Dedifferentiated amniotic fluid mesenchymal stem cell (primary cell): ENCODE results near the gene PDS5A.
"Not testable (repeated sequence)": the region's sequence is repeated elsewhere in the genome, so short reads cannot be mapped to it uniquely, and the experiment has no call there.

Experiments used
- DNase-seq: peaks from one replicate; pipeline ENCODE4 v3.0.0-alpha.2; 2016; ENCODE audit errors: extremely low spot score

Gene PDS5A

DNA sequence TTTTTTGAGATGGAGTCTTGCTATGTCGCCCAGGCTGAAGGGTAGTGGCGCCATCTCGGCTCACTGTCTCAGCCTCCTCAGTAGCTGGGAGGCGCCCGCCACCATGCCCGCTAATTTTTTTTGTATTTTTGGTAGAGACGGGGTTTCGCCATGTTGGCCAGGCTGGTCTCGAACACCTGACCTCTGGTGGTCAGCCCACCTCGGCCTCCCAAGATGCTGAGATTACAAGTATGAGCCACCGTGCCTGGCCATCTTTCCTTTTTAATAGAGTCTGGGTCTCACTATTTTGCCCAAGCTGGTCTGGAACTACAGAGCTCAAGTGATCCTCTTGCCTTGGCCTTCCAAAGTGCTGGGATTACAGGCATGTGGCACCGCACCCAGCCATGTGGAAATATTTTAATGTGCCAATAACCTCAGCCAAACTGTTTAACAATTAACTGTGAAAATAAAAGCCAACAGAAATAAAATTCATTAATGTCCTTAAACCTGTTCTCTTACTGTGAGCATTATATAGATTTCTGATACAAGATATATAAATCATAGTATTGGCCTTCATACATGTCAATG, 16.3 kb downstream of the PDS5A start:
- no peak for DNase-seq

DNA sequence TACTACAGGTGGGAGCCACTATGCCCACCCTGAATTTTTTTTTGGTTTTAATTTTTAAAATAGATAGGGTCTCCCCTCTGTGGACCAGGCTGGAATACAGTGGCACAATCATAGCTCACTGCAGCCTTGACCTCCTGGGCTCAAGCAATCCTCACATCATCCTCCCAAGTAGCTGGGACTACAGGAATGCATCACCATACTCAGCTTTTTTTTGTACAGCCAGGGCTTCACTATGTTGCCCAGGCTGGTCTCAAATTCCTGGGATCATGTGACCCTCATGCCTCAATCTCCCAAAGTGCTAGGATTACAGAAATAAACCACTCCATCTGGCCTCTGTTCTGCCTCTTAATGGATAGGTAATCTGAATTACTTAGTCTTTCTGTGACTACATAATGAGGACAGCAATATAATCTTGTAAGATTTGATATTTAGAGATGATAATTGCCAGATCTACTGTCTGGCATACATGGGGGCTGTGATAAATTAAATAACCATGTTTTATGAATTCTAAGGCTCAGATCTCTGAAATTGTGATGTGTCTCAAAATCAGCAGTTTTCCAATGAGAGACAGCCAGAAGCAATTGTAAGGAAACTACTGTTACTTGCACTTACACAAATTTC, 26.7 kb downstream of the PDS5A start:
- no peak for DNase-seq

DNA sequence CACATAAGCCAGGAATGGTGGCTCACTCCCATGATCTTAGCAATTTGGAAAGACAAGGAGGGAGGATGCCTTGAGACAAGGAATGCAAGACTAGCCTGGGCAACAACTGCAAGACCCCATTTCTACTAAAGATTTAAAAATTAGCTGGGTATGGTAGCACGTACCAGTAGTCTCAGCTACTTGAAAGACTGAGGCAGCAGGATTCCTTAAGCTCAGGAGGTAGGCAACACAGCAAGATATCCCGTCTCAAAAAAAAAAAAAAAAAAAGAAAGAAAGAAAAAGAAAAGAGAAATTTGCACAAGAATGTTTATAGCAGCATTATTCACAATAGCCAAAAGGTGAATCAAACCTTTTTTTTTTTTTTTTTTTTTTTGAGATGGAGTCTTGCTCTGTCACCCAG, 29.7 kb downstream of the PDS5A start:
- DNase-seq, result no peak

DNA sequence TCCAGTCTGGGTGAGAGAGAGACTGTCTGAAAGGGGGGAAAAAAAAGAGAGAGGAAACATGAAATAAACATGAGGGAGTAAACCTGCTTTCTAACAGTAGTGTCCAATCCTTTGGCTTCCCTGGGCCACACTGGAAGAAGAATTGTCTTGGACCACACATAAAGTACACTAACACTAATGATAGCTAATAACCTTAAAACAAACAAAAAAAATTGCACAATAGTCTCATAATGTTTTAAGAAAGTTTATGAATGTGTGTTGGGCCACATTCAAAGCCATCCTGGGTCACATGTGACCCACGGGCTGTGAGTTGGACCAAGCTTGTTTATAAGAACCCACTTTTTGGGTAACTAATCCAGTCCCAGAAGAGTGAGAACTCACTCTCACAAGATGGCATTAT, 30.3 kb downstream of the PDS5A start:
- DNase-seq, result no peak

DNA sequence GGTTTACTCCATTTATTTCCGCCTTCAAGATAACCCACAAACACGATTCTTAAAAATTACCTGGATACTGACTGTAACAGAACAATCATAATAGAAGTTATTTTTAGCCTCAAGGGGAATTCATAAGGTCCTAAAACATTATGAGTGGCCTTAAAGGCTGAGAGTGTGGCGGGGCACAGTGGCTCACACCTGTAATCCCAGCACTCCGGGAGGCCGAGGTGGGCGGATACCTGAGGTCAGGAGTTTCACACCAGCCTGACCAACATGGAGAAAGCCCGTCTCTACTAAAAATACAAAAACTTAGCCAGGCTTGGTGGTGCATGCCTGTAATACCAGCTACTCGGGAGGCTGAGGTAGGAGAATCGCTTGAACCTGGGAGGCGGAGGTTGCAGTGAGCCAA, 33.5 kb downstream of the PDS5A start:
- not testable (repeated sequence) for DNase-seq

DNA sequence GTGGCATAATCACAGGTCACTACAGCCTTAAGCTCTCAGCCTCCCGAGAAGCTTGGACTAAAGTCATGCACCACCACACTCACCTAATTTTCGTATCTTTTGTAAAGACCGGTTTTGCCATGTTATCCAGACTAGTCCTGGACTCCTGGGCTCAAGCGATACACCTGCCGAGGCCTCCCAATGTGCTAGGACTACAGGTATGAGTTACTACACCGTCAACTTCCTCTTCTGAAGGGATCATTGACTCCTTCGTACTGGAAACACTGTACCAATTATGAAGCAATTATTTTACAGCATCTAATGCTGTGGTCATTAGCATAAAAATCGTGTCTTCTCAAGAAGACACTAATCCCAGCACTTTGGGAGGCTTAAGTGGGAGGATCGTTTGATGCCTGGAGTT, 35.2 kb downstream of the PDS5A start:
- DNase-seq, result no peak

DNA sequence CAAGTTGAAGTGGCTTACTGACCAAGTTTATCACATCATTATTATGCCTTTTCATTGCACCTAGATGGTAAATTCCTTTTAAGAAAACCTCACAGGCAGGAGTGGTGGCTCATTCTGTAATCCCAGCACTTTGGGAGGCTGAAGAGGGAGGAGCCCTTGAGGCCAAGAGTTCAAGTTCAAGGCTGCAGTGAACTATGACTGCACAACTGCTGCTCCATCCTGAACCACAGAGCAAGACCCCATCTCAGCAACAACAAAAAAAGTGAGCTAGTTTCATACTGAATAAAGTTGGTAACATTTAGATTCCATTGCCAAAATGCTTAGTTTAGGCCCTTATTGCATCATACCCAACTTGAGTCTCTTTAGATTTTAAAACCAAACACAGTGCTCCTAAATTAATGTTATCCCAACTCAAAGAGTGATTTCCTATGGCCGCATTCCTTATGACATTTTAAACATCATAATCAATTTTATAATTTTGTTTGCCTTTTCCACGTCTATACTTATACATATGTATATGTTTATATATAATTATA, 36.0 kb downstream of the PDS5A start:
- DNase-seq, result no peak

DNA sequence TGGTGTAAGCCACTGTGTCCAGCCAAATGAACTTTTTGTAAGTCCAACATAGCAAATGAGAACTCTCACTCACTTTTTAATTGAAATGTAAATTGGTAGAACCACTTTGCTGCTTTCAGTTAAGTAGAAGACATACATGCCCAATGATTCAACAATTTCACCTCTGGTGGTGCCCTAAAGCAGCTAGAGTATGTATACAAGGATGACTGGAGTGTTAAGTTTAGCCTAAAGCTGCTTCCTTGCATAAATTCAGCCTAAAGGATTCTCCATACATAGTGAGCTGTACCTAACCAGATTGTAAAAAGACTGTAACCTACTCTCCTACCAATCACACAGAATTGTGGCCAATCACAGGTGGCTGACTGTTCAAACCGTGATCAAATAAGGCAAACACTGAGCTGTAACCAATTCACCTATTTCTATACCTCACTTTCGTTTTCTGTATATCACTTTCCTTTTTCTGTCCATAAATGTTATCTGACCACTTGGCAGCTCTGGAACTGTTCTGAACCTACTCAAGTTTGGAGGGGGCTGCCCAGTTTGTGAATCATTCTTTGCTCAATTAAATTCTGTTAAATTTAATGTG, 39.9 kb downstream of the PDS5A start:
- no peak for DNase-seq

DNA sequence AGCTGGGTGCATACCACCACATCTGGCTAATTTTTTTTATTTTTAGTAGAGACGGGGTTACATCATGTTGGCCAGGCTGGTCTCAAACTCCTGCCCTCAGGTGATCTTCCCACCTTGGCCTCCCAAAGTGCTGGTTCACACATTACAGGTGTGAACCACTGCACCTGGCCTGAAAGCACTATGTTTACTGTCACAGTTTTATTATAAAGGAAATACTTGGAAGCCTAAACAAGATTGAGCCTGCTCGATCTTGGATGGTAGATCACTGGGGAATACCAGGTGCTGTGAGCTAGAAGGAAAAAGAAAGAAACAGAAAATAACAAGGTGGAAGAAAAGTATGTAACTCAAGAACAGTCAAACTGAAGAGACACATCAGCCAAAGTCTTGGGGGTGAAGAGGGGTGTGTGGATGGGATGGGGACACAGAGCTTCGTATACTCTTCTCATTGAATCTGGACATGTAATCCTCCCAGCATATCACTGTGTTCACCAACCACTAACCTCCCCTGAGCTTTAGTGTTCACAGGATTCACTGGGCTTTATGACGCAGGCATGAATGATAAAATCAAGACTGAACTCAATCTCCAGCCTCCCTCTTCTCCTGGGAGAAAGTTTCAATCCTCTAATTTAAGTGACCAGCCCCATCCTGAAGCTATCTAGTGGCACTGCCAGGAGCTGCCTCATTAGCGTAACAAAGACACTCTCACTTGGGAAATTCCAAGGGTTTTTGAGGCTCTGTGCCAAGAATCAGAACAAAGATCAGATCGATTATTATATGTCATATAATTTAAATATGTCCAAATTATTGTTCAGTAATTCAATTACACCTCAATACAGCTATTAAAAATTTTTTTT, 40.9 kb downstream of the PDS5A start:
- DNase-seq, result no peak

DNA sequence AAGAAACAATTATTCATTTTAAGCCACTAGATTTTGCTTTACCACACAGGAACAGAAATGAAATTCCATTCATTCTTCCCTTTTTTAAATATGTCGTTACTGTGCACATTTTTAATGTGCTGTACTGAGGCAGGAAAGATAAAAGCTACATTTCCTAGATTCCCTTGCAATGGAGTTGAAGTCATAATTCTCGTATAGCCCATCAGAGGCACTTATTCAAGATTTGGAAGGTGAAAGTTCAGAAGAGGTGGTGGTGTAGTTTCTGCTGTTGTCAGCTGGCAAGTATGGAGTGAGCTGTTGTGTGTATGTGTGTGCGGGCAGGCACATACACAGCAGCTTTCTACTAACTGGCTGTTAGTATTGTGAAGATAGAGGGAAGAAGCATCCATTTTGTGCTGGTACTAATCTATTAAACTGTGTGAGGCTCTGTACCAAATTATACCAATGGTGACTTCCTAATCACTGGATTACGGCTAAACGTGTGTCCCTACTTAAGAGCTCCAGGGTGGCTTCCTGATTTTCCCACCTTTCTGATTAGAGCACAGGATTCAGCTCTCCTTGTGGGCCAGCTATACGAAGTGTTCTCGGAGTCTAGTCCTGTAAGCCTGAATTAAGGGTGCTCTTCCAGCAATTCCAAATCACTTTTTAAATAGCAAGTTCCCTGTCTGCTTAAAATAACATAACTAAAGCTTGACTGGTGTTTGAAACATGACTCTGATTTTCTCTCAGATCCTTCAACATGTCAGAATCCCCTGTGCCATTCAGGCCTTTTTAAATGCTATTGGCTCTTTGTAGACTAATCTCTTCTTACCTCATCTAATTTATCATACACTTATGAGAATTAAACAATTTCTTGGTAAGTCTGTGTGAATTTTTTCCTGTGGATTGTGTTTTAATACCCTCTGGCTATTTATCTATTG, 43.8 kb downstream of the PDS5A start:
- no peak for DNase-seq

DNA sequence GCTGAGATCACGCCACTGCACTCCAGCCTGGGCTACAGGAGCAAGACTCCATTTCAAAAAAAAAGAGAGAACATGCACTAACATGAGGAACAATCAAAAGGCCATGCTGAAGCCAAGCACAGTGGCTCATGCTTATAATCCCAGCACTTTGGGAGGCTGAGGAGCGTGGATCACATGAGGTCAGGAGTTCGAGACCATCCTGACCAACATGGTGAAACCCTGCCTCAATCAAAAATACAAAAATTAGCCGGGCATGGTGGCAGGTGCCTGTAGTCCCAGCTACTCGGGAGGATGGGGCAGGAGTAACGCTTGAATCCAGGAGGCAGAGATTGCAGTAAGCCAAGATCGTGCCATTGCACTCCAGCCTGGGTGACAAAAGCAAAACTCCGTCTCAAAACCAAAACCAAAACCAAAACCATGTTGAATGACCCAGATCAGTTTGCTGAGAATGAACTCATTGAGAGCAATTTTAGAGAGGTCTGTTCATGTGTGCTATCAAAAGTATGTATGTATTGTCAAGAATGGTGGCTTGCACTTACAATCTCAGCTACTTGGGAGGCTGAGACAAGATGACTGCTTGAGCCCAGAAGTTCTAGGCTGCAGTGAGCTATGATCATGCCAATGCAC, 44.8 kb downstream of the PDS5A start:
- DNase-seq, result no peak

DNA sequence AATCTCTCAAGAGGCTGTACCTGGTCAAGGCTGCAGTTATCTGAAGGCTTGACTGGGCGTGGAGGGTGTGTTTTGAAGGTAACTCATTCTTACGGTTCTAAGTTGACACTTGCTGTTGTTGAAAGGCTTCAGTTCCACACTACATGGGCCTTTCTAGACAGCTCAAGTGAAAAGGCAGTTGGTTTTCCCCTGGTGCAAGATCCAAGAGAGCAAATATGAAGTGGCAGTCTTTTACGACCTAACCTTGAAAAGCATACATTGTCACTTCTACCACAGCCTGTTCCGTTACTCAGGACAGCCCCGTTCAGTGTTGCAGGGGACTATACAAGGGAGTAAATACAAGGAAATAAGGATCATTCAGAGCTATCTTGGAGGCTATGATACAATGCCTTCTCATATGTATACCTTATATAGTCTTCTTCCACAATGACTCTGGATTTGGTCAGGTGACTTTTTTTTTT, 46.2 kb downstream of the PDS5A start:
- DNase-seq, result no peak

DNA sequence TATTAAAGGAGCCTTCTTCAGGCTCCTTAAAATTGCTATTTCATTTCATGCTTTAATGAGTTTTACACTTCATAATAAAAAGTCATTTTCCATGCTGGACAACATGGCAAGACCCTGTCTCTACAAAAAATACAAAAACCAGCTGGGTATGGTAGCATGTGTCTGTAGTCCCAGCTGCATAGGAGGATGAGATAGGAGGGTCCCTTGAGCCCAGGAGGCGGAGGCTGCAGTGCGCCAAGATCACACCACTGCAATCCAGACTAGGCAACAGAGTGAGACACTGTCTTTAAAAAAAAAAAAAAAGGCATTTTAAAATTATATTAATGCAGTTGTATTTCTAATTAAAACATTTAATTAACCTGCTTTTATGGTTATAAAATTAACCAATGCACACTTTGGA, 49.2 kb downstream of the PDS5A start:
- no peak for DNase-seq

DNA sequence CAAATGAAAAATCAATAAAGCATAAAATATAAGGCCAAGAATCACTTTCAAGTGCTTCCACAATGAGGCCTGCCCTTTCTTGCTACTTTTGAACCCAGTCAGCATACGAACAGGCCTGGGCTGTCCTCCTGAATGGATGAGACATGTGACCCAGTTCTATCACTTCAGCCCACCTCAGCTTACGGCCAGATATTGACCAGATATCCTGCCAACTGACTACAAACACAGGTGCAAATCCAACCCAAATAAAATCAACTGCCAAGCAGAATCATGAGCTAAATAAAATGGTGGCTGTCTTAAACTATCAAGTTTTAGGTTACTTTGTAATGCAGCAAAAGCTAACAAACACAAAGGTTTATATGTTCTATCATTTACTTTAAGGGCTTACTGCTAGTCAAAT, 53.7 kb downstream of the PDS5A start:
- no peak for DNase-seq

DNA sequence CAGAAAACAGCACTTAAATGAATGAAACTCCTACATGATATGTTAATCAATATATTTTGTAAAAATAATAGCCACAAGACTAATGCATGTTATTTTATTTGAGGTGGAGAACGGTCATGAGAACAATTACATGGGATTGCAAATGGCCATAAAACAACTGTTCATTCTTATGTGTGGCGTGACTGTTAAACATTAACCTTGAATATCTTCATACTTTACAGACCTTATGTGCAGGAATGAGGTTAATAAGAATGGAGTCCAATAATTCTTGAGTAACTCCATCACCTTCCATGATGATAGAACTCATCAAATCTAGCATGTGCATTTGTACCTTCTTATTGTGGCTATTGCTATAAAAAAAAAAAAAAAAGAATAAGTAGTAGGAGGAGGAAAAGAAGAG, 55.3 kb downstream of the PDS5A start:
- no peak for DNase-seq

DNA sequence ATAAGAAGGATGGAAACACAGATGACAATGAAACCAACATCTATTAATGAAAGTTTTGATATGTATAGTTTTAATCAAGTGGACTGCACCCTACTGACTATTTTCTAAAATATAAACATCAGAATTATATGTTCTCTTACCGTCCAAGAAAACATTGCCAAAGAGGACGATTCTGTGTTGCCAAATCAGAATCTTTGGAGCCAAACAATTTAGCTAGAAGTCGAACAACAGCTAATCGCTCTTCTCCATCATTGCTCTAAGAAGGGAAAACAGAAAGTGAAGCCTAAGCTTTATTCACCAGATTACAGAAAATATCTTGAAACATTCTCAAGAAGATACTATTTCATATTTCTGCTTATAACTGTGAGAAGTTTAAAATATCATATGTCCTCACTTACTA, 64.2 kb downstream of the PDS5A start:
- no peak for DNase-seq

DNA sequence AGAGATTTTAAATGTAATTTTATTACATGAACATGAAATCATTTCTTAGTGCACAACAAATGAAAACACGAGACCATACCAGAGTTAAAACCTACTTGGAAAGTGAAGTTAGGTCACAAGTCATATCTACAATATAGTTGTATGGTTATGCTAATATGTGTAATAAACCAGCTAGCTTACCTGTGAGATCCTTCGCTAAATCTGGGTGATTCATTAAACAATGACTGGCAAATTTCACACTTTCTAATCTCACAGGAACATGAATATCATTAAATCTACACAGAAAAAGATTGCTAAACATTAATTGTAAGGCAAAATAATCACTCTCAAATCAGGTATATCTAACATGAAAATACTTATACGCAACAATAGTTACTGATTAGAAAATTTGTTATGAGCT, 67.6 kb downstream of the PDS5A start:
- DNase-seq, result no peak

DNA sequence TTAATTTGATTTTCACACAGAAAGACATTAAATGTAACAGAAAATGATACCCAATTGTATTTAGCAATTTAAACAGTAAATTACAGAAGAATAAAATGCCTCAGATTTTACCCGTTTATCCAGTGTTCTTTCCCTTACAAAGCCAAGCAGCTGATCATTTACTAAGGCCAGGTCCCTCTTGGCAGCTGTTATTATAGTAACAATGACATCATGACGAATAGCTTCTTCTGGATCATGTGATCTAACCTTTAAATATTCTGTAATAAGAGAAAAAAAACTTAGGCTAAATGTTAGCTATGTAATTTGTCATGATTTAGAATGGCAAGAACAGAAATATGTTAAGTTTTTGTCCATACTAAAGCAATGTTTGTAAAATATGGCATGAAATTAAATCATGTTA, 69.4 kb downstream of the PDS5A start:
- no peak for DNase-seq

DNA sequence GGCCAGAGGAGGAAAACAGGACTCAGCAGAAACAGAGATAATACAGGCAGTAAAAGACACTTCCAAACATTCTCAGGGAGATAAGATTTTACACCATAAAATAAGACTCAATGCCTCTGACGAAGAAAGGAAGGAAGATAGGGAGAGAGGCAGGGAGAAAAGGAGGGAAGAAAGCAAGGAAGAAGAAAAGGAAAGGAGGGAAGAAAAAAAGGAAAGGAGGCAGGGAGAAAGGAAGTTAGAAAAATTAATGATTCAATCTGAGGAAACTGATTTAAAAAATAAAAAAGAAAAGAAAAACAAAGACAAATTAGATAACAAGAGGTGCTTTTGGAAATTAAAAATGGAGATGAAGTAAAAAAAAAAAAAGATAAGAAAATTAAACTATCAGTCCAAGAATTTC, 72.1 kb downstream of the PDS5A start:
- no peak for DNase-seq

DNA sequence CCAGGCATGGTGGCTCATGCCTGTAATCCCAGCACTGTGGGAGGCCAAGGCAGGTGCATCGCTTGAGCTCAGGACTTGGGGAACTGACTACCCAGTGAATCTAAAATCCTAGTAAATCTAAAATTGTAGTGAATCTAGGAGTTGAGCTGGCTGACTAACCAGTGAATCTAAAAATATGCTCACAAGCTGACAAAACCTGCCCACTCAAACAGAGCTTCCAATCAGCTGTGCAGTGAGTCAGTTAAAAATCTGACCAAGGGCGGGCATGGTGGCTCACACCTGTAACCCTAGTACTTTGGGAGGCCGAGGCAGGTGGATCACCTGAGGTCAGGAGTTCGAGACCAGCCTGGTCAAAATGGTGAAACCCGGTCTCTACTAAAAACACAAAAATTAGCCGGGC, 72.7 kb downstream of the PDS5A start:
- not testable (repeated sequence) for DNase-seq

DNA sequence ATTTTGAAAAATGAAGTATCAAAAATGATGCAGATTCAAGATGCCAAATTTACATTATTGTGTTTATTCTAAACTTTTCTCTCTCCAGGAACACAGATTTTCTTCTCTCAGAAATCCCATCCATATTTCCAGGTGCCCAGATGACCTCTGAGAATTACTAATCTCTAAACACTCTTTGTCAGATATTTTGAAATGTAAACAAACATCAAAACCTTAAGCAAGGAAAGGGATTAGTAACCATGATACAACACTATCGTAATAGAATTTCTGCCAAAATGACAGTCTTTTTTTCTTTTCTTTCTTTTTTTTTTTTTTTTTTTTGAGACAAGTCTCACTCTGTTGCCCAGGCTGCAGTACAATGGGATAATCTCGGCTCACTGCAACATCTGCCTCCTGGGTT, 76.7 kb downstream of the PDS5A start:
- no peak for DNase-seq
